A549 (cell line): ENCODE data around the gene EXTL1.

Experiments
- BHLHE40 ChIP-seq: IDR thresholded peaks from 2 replicates; pipeline ENCODE4 v1.6.1; 2012; ENCODE audit warnings: low read depth, low read length, inconsistent platforms
- CTCF ChIP-seq: fragments of >200 bp; sonication (Bioruptor Twin); formaldehyde crosslinking; IDR thresholded peaks from 3 replicates; pipeline ENCODE4 v1.5.1; 2016
- JUNB ChIP-seq: fragments of >200 bp; sonication (Bioruptor Twin); formaldehyde crosslinking; IDR thresholded peaks from 2 replicates; pipeline ENCODE4 v1.6.1; 2016
- KDM1A ChIP-seq: fragments of 200-600 bp; sonication (generic); IDR thresholded peaks from 2 replicates; pipeline ENCODE4 v1.6.1; 2016; ENCODE audit warnings: low read depth, mild to moderate bottlenecking
- MAFK ChIP-seq: fragments of 450-650 bp; IDR thresholded peaks from 2 replicates; pipeline ENCODE4 v1.6.1; 2014; ENCODE audit not compliant: partially characterized antibody
- MAX ChIP-seq: IDR thresholded peaks from 2 replicates; pipeline ENCODE4 v1.6.1; 2012
- PBX3 ChIP-seq: IDR thresholded peaks from 2 replicates; pipeline ENCODE4 v1.6.1; 2012
- POLR2A ChIP-seq: IDR thresholded peaks from 2 replicates; pipeline ENCODE4 v1.6.1; 2012; ENCODE audit warnings: mild to moderate bottlenecking, low read length
- RARB ChIP-seq: fragments of 250-450 bp; sonication (Bioruptor Pico); IDR thresholded peaks from 2 replicates; pipeline ENCODE4 v1.8.0; 2021; ENCODE audit warnings: mild to moderate bottlenecking, moderate library complexity
- RCOR1 ChIP-seq: fragments of 150-350 bp; IDR thresholded peaks from 2 replicates; pipeline ENCODE4 v1.6.1; 2014; ENCODE audit warnings: antibody characterized with exemption, low read length, low read depth
- RFX5 ChIP-seq: fragments of 450-650 bp; IDR thresholded peaks from 2 replicates; pipeline ENCODE4 v1.7.1; 2014; ENCODE audit warnings: antibody characterized with exemption, mild to moderate bottlenecking, moderate library complexity
- SMC3 ChIP-seq: fragments of >200 bp; sonication (Bioruptor Twin); formaldehyde crosslinking; IDR thresholded peaks from 3 replicates; pipeline ENCODE4 v1.6.1; 2018; ENCODE audit warnings: inconsistent platforms
- USF2 ChIP-seq: fragments of 450-650 bp; IDR thresholded peaks from 2 replicates; pipeline ENCODE4 v1.6.1; 2014; ENCODE audit warnings: antibody characterized with exemption
- ZC3H11A ChIP-seq: fragments of 450-650 bp; IDR thresholded peaks from 2 replicates; pipeline ENCODE4 v1.6.1; 2014; ENCODE audit warnings: antibody characterized with exemption, mild to moderate bottlenecking

GRCh38 chr1:26084844-26085243 is 63.3 kb downstream of the EXTL1 start:
- no peak for TF ChIP-seq CTCF
- TF ChIP-seq POLR2A: no peak
- no peak for TF ChIP-seq RCOR1
- TF ChIP-seq MAFK: no peak
- TF ChIP-seq SMC3: no peak
- no peak for TF ChIP-seq MAX
- no peak for TF ChIP-seq JUNB
- no peak for TF ChIP-seq KDM1A
- TF ChIP-seq PBX3: no peak
- no peak for TF ChIP-seq RARB
- TF ChIP-seq RFX5: no peak
- no peak for TF ChIP-seq ZC3H11A
- TF ChIP-seq USF2: no peak
- TF ChIP-seq BHLHE40: no peak
